ENCODE results near the gene HTR1A.

HTR1A gene

DNA sequence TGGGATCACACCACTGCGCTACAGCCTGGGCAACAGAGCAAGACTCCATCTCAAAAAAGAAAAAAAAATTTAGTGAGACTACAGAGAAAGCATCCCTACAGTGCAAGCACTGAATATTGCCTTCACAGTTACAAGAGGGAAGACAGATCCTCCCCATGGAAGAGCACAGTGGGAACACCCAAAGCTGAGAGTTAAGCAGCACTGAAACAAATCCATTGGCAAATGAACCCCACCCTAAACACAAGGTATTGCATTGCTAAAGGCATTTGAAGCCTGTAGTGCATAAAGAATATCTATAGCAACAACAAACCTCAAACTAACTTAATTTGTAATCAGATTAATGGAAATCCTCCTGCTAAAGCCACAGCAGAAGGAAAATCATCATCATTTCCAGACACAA, 27.1 kb downstream of the HTR1A start:
- TF ChIP-seq, protein P1, sequence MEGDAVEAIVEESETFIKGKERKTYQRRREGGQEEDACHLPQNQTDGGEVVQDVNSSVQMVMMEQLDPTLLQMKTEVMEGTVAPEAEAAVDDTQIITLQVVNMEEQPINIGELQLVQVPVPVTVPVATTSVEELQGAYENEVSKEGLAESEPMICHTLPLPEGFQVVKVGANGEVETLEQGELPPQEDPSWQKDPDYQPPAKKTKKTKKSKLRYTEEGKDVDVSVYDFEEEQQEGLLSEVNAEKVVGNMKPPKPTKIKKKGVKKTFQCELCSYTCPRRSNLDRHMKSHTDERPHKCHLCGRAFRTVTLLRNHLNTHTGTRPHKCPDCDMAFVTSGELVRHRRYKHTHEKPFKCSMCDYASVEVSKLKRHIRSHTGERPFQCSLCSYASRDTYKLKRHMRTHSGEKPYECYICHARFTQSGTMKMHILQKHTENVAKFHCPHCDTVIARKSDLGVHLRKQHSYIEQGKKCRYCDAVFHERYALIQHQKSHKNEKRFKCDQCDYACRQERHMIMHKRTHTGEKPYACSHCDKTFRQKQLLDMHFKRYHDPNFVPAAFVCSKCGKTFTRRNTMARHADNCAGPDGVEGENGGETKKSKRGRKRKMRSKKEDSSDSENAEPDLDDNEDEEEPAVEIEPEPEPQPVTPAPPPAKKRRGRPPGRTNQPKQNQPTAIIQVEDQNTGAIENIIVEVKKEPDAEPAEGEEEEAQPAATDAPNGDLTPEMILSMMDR (IDR thresholded peaks at IDR 0.05; ENCODE audit: low read depth, low read length) = no peak
- H3K4me3 ChIP-seq (ENCODE audit: low read depth, low read length) = no peak overlapping the region

DNA sequence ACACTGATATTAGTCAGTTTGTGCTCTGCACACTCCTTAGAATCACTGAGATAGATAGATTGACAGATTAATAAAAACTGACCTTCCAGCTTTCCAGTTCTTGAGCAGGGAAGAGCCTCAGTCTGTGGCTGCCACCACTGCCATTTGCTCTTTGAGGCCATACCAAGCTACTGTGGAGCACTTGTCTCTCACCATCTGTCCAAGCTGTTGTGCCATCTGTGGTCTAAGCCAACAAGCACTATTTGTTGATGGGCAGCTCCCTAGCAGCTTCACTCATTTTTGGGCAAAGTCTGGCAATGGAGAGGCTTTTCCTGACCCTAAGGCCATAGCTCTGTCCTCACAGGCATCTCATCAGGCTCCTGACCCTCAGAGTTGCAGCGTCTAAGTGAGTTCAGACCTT, 30.4 kb downstream of the HTR1A start:
- no peak overlapping the region for H3K4me3 ChIP-seq (ENCODE audit: low read depth, low read length)
- TF ChIP-seq, protein P1 (IDR thresholded peaks at IDR 0.05; ENCODE audit: low read depth, low read length) = no peak

DNA sequence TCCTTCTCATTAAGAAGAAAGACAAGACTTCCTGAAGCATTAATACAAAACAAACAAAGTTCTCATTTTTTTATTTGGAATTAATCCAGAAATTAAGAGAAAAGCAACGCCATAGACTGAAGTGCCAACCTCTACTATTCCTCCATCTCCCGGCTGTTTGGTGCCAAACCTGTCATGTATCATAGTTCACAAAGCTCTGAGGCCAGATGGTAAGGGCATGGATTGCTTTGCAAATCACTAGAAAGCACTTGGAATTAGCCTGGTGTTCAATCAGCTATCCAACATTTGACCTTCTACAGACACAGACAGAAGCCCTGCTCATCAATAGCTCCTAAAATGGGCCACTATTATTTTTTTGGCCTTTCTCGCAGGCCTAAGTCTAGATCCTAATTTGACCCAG, 33.8 kb downstream of the HTR1A start:
- TF ChIP-seq, protein P1 (IDR thresholded peaks at IDR 0.05; ENCODE audit: low read depth, low read length) = no peak
- no peak overlapping the region for H3K4me3 ChIP-seq (ENCODE audit: low read depth, low read length)

DNA sequence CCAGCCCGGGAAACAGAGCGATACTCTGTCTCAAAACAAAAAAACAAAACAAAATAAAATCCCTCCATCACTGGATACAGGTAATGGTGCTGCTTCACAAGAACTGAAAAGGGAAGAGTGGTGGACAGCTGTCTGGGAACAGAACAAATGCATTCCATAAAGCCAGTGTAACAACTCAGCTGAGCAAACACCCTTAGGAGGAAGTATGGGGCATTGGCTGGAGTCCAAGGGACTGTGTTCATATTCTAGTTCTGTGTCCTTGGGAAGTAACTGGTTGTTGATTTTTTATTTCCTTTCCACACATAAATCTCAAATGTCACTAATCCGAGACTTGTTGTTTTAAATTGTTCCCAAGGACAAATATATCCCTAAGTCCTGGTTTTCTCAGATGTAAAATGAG, 38.3 kb downstream of the HTR1A start:
- H3K4me3 ChIP-seq (ENCODE audit: low read depth, low read length) = no peak overlapping the region
- TF ChIP-seq, protein P1 (IDR thresholded peaks at IDR 0.05; ENCODE audit: low read depth, low read length) = no peak

DNA sequence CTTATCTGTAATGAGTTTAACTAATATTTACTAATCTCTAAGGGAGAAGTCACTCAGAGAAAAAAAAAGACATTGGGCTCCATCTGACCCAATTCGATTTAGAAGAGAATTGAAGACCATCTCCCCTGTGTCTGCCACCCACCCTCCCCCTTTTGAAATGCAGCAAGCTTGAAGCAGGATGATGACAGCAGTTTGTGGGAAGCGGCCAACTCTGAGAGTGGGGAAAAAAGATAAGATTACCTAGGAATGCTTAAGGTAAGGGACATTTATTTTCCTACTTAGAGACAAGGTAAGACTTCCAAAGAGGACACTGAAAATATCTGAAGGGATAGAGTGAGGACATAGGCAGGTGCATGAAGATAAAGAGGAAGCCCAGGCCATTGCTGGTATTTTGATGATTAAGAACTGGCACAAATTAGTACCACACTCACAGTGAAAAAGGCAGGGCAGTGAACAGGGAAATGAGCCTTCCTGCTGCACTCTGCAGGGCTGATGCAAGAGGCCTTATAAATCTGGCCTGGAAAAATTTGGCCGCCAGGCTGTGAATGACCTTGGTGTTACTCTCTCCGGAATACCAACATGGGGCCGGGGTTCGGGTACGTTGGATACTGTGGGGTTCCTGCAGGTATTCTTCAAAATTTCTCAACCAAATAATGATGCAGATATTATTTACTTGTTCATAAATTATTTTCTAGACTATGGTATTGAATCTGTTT, 42.3 kb downstream of the HTR1A start:
- no peak overlapping the region for H3K4me3 ChIP-seq (ENCODE audit: low read depth, low read length)
- TF ChIP-seq, protein P1 (IDR thresholded peaks at IDR 0.05; ENCODE audit: low read depth, low read length) = no peak

DNA sequence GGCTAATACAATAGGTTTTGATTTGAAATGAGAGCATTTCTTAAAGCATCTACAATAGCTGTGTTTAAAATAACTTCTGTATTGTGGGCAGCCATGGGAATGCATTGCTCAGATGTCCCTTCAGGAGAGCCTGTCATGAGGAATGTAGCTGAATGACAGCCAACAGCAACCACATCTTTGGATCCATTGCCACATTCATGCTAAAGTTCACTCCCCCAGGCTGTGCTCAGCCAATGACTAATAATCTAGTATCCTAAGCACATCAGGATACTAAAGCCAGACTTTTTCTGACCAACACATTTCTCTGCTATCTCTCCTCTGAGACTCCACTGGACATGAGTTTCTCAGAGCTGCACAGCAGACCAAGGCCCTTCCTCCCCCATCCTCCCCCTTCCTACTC, 45.5 kb downstream of the HTR1A start:
- no peak overlapping the region for H3K4me3 ChIP-seq (ENCODE audit: low read depth, low read length)
- TF ChIP-seq, protein P1 (IDR thresholded peaks at IDR 0.05; ENCODE audit: low read depth, low read length) = no peak

DNA sequence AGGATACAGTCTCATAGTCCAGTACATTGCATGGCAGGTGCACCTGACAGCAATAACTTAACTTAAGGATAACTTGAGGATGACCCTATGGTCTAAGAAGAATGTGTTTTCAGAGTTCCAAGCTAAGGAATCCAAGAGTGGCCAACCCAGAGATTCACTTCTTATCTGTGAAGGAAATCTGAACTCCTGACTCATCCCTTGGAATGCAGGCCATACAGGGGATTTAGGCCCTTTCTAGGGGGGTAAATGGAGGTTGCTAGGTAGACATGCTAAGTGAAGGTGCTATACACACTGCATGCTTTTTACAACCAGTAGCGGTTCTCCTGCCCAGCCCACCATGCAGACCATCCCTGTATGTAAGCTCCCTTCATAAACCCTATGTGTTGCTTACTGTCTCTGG, 50.4 kb downstream of the HTR1A start:
- TF ChIP-seq, protein P1 (IDR thresholded peaks at IDR 0.05; ENCODE audit: low read depth, low read length) = no peak
- H3K4me3 ChIP-seq (ENCODE audit: low read depth, low read length) = no peak overlapping the region
